Colonic mucosa (tissue), 4 donors: ENCODE results near the gene MAD2L1BP. TPM values are rescaled to one million over a fixed set of nuclear protein-coding genes. Genes with fewer than 3 reads are reported as not detected.
"Not testable (repeated sequence)": the region's sequence is repeated elsewhere in the genome, so short reads cannot be mapped to it uniquely, and the experiment has no call there.

Source experiments
- DNase-seq: peaks from one replicate; pipeline ENCODE4 v3.0.0-alpha.2; 2020
- H3K27ac ChIP-seq: fragments of 200-600 bp; one replicate; pipeline ENCODE4 v1.8.0; 2021
- H3K27me3 ChIP-seq: fragments of 200-600 bp; one replicate; pipeline ENCODE4 v1.8.0; 2021
- H3K36me3 ChIP-seq: fragments of 200-600 bp; one replicate; pipeline ENCODE4 v1.8.0; 2021
- H3K4me1 ChIP-seq: fragments of 200-600 bp; one replicate; pipeline ENCODE4 v1.8.0; 2021; ENCODE audit warnings: mild to moderate bottlenecking
- H3K4me3 ChIP-seq: fragments of 200-600 bp; one replicate; pipeline ENCODE4 v1.8.0; 2021
- H3K9ac ChIP-seq, 2 donors: one replicate each; pipeline ENCODE4 v1.7.0; 2013; ENCODE audit warnings: control low read depth in 2 of 2, low read depth in 2 of 2, low read length in 2 of 2
- H3K9me3 ChIP-seq: fragments of 200-600 bp; one replicate; pipeline ENCODE4 v1.8.0; 2021
- intact Hi-C: fragments of 100-400 bp; cut with DNase I; formaldehyde crosslinking; loops from one replicate; pipeline ENCODE4 v1.14.1; 2022
- total RNA-seq, 2 donors: library from RNA; stranded (reverse); fragmentation: NEBNext Ultra II Directional in 1 of 2; extraction: Animal tissue kit (Norgen Biotek cat#: 25700) in 1 of 2; gene quantifications; one replicate each; pipeline ENCODE4 v1.2.1, GENCODE V29; 2021
- TF ChIP-seq, protein P1 (sequence below): fragments of 200-600 bp; IDR thresholded peaks from one replicate; pipeline ENCODE4 v1.8.0; 2022; ENCODE audit warnings: antibody characterized with exemption, mild to moderate bottlenecking
- donor health status: healthy.
- donor health status: DM: no; HTN: no; CAD: no.
- donor health status: DM: no; HTN: no; CAD: no.

MAD2L1BP gene
- total RNA-seq, 2 donors from 2014 or later = 47.7 to 48.8 TPM

DNA sequence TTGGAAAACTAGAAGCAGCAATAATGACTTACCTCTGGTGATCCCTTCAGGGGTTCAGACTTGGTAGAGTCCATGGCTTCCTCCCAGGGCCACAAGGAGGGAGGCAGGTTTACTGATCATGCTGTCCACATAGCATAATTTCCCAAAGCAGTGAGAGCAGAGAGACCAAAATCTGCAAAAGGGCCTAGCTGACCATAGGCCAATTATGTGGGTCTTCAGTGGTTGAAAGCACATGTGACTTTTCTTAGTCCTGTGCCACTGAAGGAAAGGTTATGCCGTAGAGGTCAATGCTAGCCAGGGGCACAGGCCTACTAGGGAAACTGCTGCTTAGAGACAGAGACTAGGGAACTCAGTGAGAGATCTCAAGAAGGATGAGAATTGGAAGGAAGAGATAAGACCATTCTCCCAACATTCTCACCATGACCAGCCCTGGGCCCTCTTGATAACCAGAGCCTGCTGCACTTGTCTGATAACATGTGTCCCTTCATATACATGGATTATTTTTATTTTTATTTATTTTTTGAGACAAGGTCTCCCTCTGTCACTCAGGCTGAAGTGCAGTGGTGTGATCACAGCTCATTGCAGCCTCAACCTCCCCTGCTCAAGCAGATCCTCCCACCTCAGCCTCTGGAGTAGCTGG, 4.5 kb upstream of the MAD2L1BP start:
- intact Hi-C loops = no loop called here
- no peaks in the 10 kb centered on the region for H3K9me3 ChIP-seq
- H3K27me3 ChIP-seq = no peaks in the 10 kb centered on the region

DNA sequence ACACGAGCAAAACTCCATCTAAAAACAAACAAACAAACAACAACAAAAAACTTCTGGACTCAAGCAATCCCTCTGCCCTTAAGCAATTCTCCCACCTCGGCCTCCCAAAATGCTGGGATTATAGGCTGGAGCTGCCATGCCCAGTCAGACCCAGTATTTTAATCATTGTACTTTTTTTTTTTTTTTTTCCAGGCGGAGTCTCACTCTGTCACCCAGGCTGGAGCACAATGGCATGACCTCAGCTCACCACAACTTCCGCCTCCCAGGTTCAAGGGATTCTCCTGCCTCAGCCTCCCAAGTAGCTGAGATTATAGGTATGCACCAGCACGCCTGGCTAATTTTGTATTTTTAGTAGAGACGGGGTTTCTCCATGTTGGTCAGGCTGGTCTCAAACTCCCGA, 2.6 kb upstream of the MAD2L1BP start:
- H3K36me3 ChIP-seq, H3K9me3 ChIP-seq, H3K9ac ChIP-seq, H3K27me3 ChIP-seq, DNase-seq, intact Hi-C loops, H3K4me3 ChIP-seq, H3K27ac ChIP-seq: not testable (repeated sequence)
- peaks cover 14% of the 10 kb centered on the region for H3K4me1 ChIP-seq

More for the DNA sequence above, 4.5 kb upstream of the MAD2L1BP start:
- H3K4me3 ChIP-seq = no peak overlapping the region
- H3K36me3 ChIP-seq = no peaks in the 10 kb centered on the region
- TF ChIP-seq, protein P1, sequence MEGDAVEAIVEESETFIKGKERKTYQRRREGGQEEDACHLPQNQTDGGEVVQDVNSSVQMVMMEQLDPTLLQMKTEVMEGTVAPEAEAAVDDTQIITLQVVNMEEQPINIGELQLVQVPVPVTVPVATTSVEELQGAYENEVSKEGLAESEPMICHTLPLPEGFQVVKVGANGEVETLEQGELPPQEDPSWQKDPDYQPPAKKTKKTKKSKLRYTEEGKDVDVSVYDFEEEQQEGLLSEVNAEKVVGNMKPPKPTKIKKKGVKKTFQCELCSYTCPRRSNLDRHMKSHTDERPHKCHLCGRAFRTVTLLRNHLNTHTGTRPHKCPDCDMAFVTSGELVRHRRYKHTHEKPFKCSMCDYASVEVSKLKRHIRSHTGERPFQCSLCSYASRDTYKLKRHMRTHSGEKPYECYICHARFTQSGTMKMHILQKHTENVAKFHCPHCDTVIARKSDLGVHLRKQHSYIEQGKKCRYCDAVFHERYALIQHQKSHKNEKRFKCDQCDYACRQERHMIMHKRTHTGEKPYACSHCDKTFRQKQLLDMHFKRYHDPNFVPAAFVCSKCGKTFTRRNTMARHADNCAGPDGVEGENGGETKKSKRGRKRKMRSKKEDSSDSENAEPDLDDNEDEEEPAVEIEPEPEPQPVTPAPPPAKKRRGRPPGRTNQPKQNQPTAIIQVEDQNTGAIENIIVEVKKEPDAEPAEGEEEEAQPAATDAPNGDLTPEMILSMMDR = no peak
- DNase-seq = no peak
- H3K27ac ChIP-seq = no peak overlapping the region
- no peaks in the 10 kb centered on the region for H3K4me1 ChIP-seq
- H3K9ac ChIP-seq = no peak overlapping the region

DNA sequence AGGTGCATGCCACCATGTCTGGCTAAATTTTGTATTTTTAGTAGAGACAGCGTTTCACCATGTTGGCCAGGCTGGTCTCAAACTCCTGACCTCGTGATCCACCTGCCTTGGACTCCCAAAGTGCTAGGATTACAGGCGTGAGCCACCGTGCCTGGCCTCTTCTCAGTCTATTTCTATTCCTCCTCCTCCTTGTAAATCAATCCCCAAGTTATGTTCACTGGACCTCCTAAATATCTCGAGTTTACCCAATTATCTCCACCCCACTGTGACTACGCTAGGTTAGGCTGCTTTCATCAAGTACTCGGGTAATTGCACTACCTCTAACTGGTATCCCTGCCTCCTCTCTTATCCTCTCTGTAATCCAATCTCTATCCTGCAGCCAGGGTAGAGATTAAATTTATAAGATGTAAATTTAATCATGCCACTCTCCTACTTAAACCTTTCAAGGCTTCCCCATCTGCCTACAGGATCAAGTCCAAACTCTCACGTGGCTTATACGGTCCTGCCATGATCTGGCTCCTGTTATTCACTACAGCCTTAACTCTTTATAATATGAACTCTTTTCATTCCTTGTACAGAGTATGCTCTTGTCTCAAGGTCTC, 837 bp upstream of the MAD2L1BP start:
- intact Hi-C loops = no loop called here
- peaks cover 4% of the 10 kb centered on the region for H3K36me3 ChIP-seq
- H3K4me3 ChIP-seq = no peak overlapping the region
- no peaks in the 10 kb centered on the region for H3K27me3 ChIP-seq
- peaks cover 15% of the 10 kb centered on the region for H3K4me1 ChIP-seq
- no peak for DNase-seq
- H3K9ac ChIP-seq = no peak overlapping the region
- peak overlapping the region; percentile 58 for H3K27ac ChIP-seq
- TF ChIP-seq, protein P1 = no peak
- no peaks in the 10 kb centered on the region for H3K9me3 ChIP-seq

DNA sequence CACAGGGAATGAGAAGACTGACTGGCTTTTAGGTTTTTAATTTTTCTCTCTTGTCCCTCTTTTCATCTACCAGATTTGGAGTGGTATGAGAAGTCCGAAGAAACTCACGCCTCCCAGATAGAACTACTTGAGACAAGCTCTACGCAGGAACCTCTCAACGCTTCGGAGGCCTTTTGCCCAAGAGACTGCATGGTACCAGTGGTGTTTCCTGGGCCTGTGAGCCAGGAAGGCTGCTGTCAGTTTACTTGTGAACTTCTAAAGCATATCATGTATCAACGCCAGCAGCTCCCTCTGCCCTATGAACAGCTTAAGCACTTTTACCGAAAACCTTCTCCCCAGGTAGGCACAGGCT, 644 bp downstream of the MAD2L1BP start:
- TF ChIP-seq, protein P1 = no peak
- H3K27ac ChIP-seq = peak overlapping the region; percentile 58
- DNase-seq = no peak
- intact Hi-C loops = no loop called here
- no peaks in the 10 kb centered on the region for H3K27me3 ChIP-seq
- H3K4me3 ChIP-seq = peak overlapping the region; percentile 60
- H3K9ac ChIP-seq = peak overlapping the region; percentile 83 to 99
- H3K4me1 ChIP-seq = peaks cover 15% of the 10 kb centered on the region
- peaks cover 18% of the 10 kb centered on the region for H3K36me3 ChIP-seq
- H3K9me3 ChIP-seq = no peaks in the 10 kb centered on the region

DNA sequence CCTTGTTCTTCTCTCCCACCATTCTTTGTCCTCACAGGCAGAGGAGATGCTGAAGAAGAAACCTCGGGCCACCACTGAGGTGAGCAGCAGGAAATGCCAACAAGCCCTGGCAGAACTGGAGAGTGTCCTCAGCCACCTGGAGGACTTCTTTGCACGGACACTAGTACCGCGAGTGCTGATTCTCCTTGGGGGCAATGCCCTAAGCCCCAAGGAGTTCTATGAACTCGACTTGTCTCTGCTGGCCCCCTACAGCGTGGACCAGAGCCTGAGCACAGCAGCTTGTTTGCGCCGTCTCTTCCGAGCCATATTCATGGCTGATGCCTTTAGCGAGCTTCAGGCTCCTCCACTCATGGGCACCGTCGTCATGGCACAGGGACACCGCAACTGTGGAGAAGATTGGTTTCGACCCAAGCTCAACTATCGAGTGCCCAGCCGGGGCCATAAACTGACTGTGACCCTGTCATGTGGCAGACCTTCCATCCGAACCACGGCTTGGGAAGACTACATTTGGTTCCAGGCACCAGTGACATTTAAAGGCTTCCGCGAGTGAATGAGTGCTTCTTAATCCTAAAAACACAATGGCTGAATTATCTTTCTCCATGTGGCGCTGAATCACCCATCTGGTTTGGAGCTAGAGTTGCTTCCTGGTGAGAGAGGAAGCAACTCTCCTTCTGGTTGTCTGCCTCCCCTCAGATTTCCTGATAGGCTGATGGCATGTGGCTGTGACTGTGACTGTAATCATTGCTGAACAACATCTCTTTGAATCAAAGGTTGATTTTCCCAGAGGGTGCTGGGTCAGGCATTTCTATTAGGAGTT, 4.6 kb downstream of the MAD2L1BP start:
- Histone ChIP-seq H3K9me3 (no peaks in the 10 kb centered on the region), H3K27ac (no peak overlapping the region), H3K4me1 (peaks cover 15% of the 10 kb centered on the region), H3K4me3 (no peak overlapping the region), H3K36me3 (peaks cover 24% of the 10 kb centered on the region), H3K9ac (no peak overlapping the region), H3K27me3 (no peaks in the 10 kb centered on the region)
- intact Hi-C loops = no loop called here
- TF ChIP-seq, protein P1 = no peak
- DNase-seq = no peak
